HG03103 (cell line): Measurements from ENCODE around the gene BTN2A1.
"Not testable (repeated sequence)": the region's sequence is repeated elsewhere in the genome, so short reads cannot be mapped to it uniquely, and the experiment has no call there.

Experiments
- ATAC-seq: cut with Tn5 transposase; IDR thresholded peaks from one replicate; pipeline ENCODE4 v1.9.1; 2021; ENCODE audit warnings: low read depth; ENCODE audit not compliant: unreplicated experiment

BTN2A1 gene

GRCh38 chr6:26486358-26486757 lies 28.6 kb downstream of the BTN2A1 start:
- no peak for ATAC-seq

- ATAC-seq, result no peak
Measured at GRCh38 chr6:26487466-26487865, 29.7 kb downstream of the BTN2A1 start.

- ATAC-seq, result no peak
Measured at GRCh38 chr6:26489996-26490964, 32.5 kb downstream of the BTN2A1 start.

- ATAC-seq, result no peak
Measured at GRCh38 chr6:26491604-26492003, 33.8 kb downstream of the BTN2A1 start.

- ATAC-seq, result no peak
Measured at GRCh38 chr6:26493258-26493657, 35.5 kb downstream of the BTN2A1 start.

- ATAC-seq, result no peak
Measured at GRCh38 chr6:26494117-26494516, 36.4 kb downstream of the BTN2A1 start.

- no peak for ATAC-seq
Measured at GRCh38 chr6:26495281-26495680, 37.5 kb downstream of the BTN2A1 start.

GRCh38 chr6:26497610-26498009 lies 39.9 kb downstream of the BTN2A1 start:
- ATAC-seq, result no peak

GRCh38 chr6:26500102-26500501 lies 42.3 kb downstream of the BTN2A1 start, which contains the start of gene BTN1A1:
Gene BTN1A1 (plus strand): TSS chr6:26500303. CDS start chr6:26501287, 984 bp downstream.
- ATAC-seq, result no peak

GRCh38 chr6:26501482-26501986 lies 43.8 kb downstream of the BTN2A1 start:
- no peak for ATAC-seq

- ATAC-seq, result no peak
Measured at GRCh38 chr6:26502165-26502564, 44.4 kb downstream of the BTN2A1 start.

GRCh38 chr6:26502626-26503025 lies 44.9 kb downstream of the BTN2A1 start:
- no peak for ATAC-seq

GRCh38 chr6:26507658-26508057 lies 49.9 kb downstream of the BTN2A1 start:
- ATAC-seq, result no peak

- not testable (repeated sequence) for ATAC-seq
Measured at GRCh38 chr6:26511033-26511432, 53.3 kb downstream of the BTN2A1 start.

GRCh38 chr6:26514984-26515383 lies 57.2 kb downstream of the BTN2A1 start:
- ATAC-seq, result no peak

GRCh38 chr6:26516481-26517427 lies 59.0 kb downstream of the BTN2A1 start:
- no peak for ATAC-seq
